H1 (cell line): ENCODE measurements around the gene MYH11. TPM values are rescaled to one million over a fixed set of nuclear protein-coding genes. Genes with fewer than 3 reads are reported as not detected.

Experiments
- CHD7 ChIP-seq: fragments of 300-600 bp; sonication (generic); IDR thresholded peaks from 2 replicates; pipeline ENCODE4 v1.7.1; 2012; ENCODE audit warnings: low read length, moderate library complexity, mild to moderate bottlenecking, inconsistent platforms; ENCODE audit not compliant: insufficient replicate concordance
- KDM1A ChIP-seq: fragments of 200-600, 300-600 bp; sonication (generic); IDR thresholded peaks from 2 replicates; pipeline ENCODE4 v1.7.1; 2016; ENCODE audit warnings: mild to moderate bottlenecking, low read length, borderline replicate concordance
- RAD21 ChIP-seq, 2 experiments: IDR thresholded peaks in 1 of 2; conservative IDR thresholded peaks in 1 of 2; 2 replicates each; pipeline ENCODE4 v1.6.1; 2011; ENCODE audit warnings: low read depth in 2 of 2, low read length in 2 of 2, improper control_type of control experiment in 1 of 2, inconsistent platforms in 1 of 2, mild to moderate bottlenecking in 1 of 2, moderate library complexity in 1 of 2
- TEAD4 ChIP-seq: IDR thresholded peaks from 2 replicates; pipeline ENCODE4 v1.6.1; 2012; ENCODE audit warnings: low read depth, low read length, inconsistent platforms, mixed read lengths
- polyA plus RNA-seq, 7 experiments: library from polyadenylated mRNA; depleted of rRNA in 3 of 7; stranded (reverse) in 5 of 7; unstranded in 2 of 7; fragments of >200 nt in 5 of 7; fragments of 200-250 nt in 2 of 7; gene quantifications; 1 replicate in 5 of 7; 2 replicates in 1 of 7; 4 replicates in 1 of 7; pipeline versions ENCODE4 v1.2.1 to v1.2.3, GENCODE V29; 2011 to 2013; ENCODE audit warnings: missing spikeins in 2 of 7, mixed read lengths in 2 of 7
- total RNA-seq: library from RNA; stranded (reverse); fragmentation: NEBNext Ultra II Directional; extraction: Animal tissue kit (Norgen Biotek cat#: 25700); gene quantifications from 2 replicates; pipeline ENCODE4 v1.2.1, GENCODE V29; 2021

Gene MYH11
- total and polyA plus RNA-seq, 2 of the 8 experiments (the other 6 are each of a cell fraction or from before 2014, with no cell fraction given): 0.11 to 0.78 TPM

DNA sequence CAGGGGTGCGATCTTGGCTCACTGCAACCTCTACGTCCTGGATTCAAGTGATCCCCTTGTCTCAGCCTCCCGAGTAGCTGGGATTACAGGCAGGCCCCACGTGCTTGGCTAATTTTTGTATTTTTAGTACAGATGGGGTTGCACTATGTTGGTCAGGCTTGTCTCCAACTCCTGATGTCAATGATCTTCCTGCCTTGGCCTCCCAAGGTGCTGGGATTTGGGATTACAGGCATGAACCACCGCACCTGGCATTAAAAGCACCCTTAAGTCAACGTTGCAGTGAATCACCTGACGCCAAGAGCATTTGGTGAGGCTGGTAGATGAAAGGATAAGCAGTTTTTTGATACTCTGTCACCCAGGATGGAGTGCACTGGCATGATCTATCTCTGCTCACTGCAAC lies 147.8 kb downstream of the MYH11 start (continued):
- TF ChIP-seq CHD7 (no peak), RAD21 (IDR thresholded peaks at IDR 0.05 in 1 of 2, conservative IDR thresholded peaks at IDR 0.05 in 1 of 2; ENCODE audit: low read depth in 2 of 2, low read length in 2 of 2) (no peak), KDM1A (no peak), TEAD4 (no peak)
